ENCODE results near the gene CAMKK2. TPM values are rescaled to one million over a fixed set of nuclear protein-coding genes. Genes with fewer than 3 reads are reported as not detected.

Gene CAMKK2
- total and polyA plus RNA-seq, 2 of the 4 experiments (the other 2 are of a cell fraction) = 15.2 to 24.7 TPM

DNA sequence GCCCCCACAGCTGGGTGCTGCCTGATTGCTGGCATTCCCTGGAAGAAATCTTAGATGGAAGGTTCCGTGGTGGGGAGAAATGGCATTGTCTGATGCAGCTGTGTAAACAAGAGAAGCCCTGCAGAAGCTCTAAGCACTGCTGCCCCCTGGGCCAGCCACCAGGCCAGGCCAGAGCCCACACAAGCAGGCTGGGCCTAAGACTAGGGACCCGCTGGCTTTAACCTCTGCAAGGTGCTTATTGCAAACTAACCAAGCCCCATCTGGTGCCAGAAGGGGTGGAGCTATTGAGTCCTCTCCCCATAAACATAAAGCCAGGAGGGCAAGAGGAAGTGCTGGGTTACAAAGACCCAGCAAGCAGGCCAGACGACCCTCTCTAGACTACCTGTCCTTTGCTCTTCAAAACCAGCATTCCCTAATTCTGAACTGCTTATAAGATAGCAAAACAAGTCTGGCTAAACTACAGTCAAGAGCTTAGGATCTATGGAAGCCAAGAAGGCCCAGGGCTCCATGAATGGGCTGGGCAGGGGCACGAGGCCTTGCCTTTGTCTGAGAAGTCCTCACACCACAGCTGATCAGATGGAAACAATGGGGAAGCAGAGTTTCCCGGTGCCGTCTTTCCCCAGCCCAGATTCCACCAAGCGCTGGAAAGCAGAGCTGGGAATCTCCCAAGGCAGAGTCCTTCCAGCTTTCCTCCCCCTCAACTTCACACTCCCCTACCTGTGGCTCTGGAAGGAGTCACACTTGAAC, 57.7 kb downstream of the CAMKK2 start:
- Histone ChIP-seq H3K4me1 (ENCODE audit: control insufficient read depth, insufficient read depth, low read length) (peaks cover 2% of the 10 kb centered on the region), H2AK5ac (ENCODE audit: low read depth, low read length) (no peak overlapping the region), H3K14ac (replicated peaks; ENCODE audit: low read depth, low read length) (no peak overlapping the region), H3K27me3 (ENCODE audit: control insufficient read depth, insufficient read depth, low read length) (no peaks in the 10 kb centered on the region), H2BK5ac (ENCODE audit: low read depth, low read length, poor library complexity, severe bottlenecking) (no peak overlapping the region), H3K4me3 (ENCODE audit: insufficient read depth, low read depth, low read length) (no peak overlapping the region), H3K9ac (ENCODE audit: low read depth, low read length) (no peak overlapping the region), H3K56ac (ENCODE audit: extremely low read depth, insufficient read depth, low read length) (no peak overlapping the region), H3K27ac (ENCODE audit: insufficient read depth, low read length) (no peak overlapping the region), H3K36me3 (ENCODE audit: control insufficient read depth, insufficient read depth, low read length) (peaks cover 22% of the 10 kb centered on the region), H3K23ac (ENCODE audit: low read depth, low read length) (no peak overlapping the region), H3K4ac (ENCODE audit: low read depth, low read length) (no peak overlapping the region), H4K91ac (ENCODE audit: insufficient read depth, low read depth, low read length) (no peak overlapping the region), H4K20me1 (ENCODE audit: insufficient read depth, low read length) (peaks cover 3% of the 10 kb centered on the region; the same call in 1 of the 2 replicates), H2AK9ac (replicated peaks; ENCODE audit: low read depth, low read length, poor library complexity) (no peak overlapping the region), H2BK20ac (ENCODE audit: low read depth, low read length) (no peak overlapping the region), H2BK120ac (ENCODE audit: low read depth, low read length) (no peak overlapping the region), H3K9me3 (ENCODE audit: control insufficient read depth, insufficient read depth, low read length) (no peaks in the 10 kb centered on the region), H2BK15ac (ENCODE audit: low read depth, low read length) (no peak overlapping the region), H3K18ac (ENCODE audit: low read depth, low read length) (no peak overlapping the region), H3K4me2 (ENCODE audit: low read depth, low read length) (no peak overlapping the region), H2AFZ (replicated peaks; ENCODE audit: low read length, poor library complexity) (no peak overlapping the region), H3K9me1 (ENCODE audit: insufficient read depth, low read length) (no peaks in the 10 kb centered on the region), H4K5ac (ENCODE audit: low read depth, low read length) (no peak overlapping the region), H4K8ac (ENCODE audit: low read depth in 2 of 2, low read length in 2 of 2) (no peak overlapping the region), H3K79me1 (ENCODE audit: low read depth in 1 of 2, low read length in 2 of 2) (no peaks in the 10 kb centered on the region; a peak in 1 of 4 replicates)
- ATAC-seq (ENCODE audit: low read depth) (0 out of 2 replicates have a peak, but pooled peaks have one; percentile 9), DNase-seq (no peak)
- ChIA-PET CTCF (interaction anchor here (0.7 to 1.7 kb wide), 2 partner anchors 8 to 9 kb away, joined by 3 to 5 read pairs; no protein-coding TSS in a partner anchor), POLR2A (ENCODE audit: unreplicated experiment) (no interaction called here)
- TF ChIP-seq BHLHE40 (IDR thresholded peaks at IDR 0.05; ENCODE audit: low read depth, low read length) = no peak
- TF ChIP-seq CEBPB (IDR thresholded peaks at IDR 0.05; ENCODE audit: low read depth, low read length) = no peak
- WGBS, 2 experiments (ENCODE audit: extremely low coverage in 2 of 2, insufficient read length in 1 of 2) = 92% methylated on average over 2 of the region's 7 CpGs; no CpG with 5 or more reads in 1 of the 2 experiments
- no TSS peak for BruUV-seq (replicated peaks)
- in situ Hi-C loops (cut with MboI; ENCODE audit: low sequenced_read_pairs) (no loop called here), intact Hi-C loops (cut with micrococcal nuclease) (no loop called here), dilution Hi-C loops (cut with HindIII; ENCODE audit: low sequenced_read_pairs, unreplicated experiment) (no loop called here)
